H9 (cell line): ENCODE measurements around the gene CHST15. TPM values are rescaled to one million over a fixed set of nuclear protein-coding genes. Genes with fewer than 3 reads are reported as not detected.

Experiments
- DNase-seq: peaks from one replicate; pipeline ENCODE4 v3.0.0-alpha.2; 2017
- H2AFZ ChIP-seq: one replicate; pipeline ENCODE4 v1.6.1; 2013; ENCODE audit warnings: mild to moderate bottlenecking, low read length, control low read depth, moderate library complexity
- H2AK5ac ChIP-seq: 2 replicates; pipeline ENCODE4 v1.6.1; 2013; ENCODE audit warnings: low read length, control low read depth, mixed read lengths; ENCODE audit not compliant: insufficient read length
- H2BK120ac ChIP-seq: one replicate; pipeline ENCODE4 v1.6.1; 2013; ENCODE audit warnings: low read depth, mild to moderate bottlenecking, low read length, control low read depth, inconsistent platforms; ENCODE audit not compliant: poor library complexity, severe bottlenecking
- H2BK12ac ChIP-seq: 2 replicates; pipeline ENCODE4 v1.6.1; 2013; ENCODE audit warnings: low read length, control low read depth, mixed read lengths, low read depth; ENCODE audit not compliant: insufficient read length
- H2BK15ac ChIP-seq: 2 replicates; pipeline ENCODE4 v1.6.1; 2013; ENCODE audit warnings: low read depth, low read length, control low read depth
- H2BK20ac ChIP-seq: one replicate; pipeline ENCODE4 v1.6.1; 2013; ENCODE audit warnings: low read depth, mild to moderate bottlenecking, low read length, control low read depth, inconsistent platforms; ENCODE audit not compliant: poor library complexity, severe bottlenecking
- H2BK5ac ChIP-seq: 2 replicates; pipeline ENCODE4 v1.6.1; 2013; ENCODE audit warnings: low read length, control low read depth, mixed read lengths; ENCODE audit not compliant: insufficient read length
- H3K14ac ChIP-seq: 2 replicates; pipeline ENCODE4 v1.6.1; 2013; ENCODE audit warnings: low read length, control low read depth; ENCODE audit not compliant: insufficient read depth
- H3K18ac ChIP-seq: 2 replicates; pipeline ENCODE4 v1.6.1; 2013; ENCODE audit warnings: low read depth, mild to moderate bottlenecking, mixed read lengths, low read length, control low read depth; ENCODE audit not compliant: insufficient read length
- H3K23ac ChIP-seq: 2 replicates; pipeline ENCODE4 v1.6.1; 2013; ENCODE audit warnings: low read length, control low read depth, mixed read lengths, low read depth; ENCODE audit not compliant: insufficient read length
- H3K23me2 ChIP-seq: 2 replicates; pipeline ENCODE4 v1.6.1; 2013; ENCODE audit warnings: low read depth, mild to moderate bottlenecking, mixed read lengths, low read length, control low read depth; ENCODE audit not compliant: insufficient read length, poor library complexity, severe bottlenecking
- H3K27ac ChIP-seq: 2 replicates; pipeline ENCODE4 v1.5.1; 2013; ENCODE audit warnings: low read length, control low read depth, mixed read lengths, low read depth; ENCODE audit not compliant: insufficient read length
- H3K27me3 ChIP-seq: 2 replicates; pipeline ENCODE4 v1.6.1; 2013; ENCODE audit warnings: low read length, control low read depth, inconsistent platforms; ENCODE audit not compliant: insufficient read depth
- H3K4ac ChIP-seq: 2 replicates; pipeline ENCODE4 v1.6.1; 2013; ENCODE audit warnings: low read depth, mild to moderate bottlenecking, control low read depth, inconsistent platforms, low read length, moderate library complexity
- H3K4me1 ChIP-seq: 2 replicates; pipeline ENCODE4 v1.6.1; 2013; ENCODE audit warnings: low read length, control low read depth, inconsistent platforms; ENCODE audit not compliant: insufficient read depth
- H3K4me2 ChIP-seq: 2 replicates; pipeline ENCODE4 v1.6.1; 2013; ENCODE audit warnings: low read length, control low read depth, mixed read lengths; ENCODE audit not compliant: insufficient read length, insufficient read depth
- H3K56ac ChIP-seq: 2 replicates; pipeline ENCODE4 v1.6.1; 2013; ENCODE audit warnings: low read depth, mild to moderate bottlenecking, mixed read lengths, low read length, control low read depth; ENCODE audit not compliant: insufficient read length
- H3K79me1 ChIP-seq: 2 replicates; pipeline ENCODE4 v1.6.1; 2013; ENCODE audit warnings: low read depth, mild to moderate bottlenecking, moderate library complexity, low read length, control low read depth, inconsistent platforms; ENCODE audit not compliant: insufficient read depth, poor library complexity, severe bottlenecking
- H3K79me2 ChIP-seq: 2 replicates; pipeline ENCODE4 v1.6.1; 2013; ENCODE audit warnings: low read length, control low read depth, inconsistent platforms; ENCODE audit not compliant: insufficient read depth
- H3K9ac ChIP-seq: 2 replicates; pipeline ENCODE4 v1.6.1; 2013; ENCODE audit warnings: low read length, control low read depth, mixed read lengths; ENCODE audit not compliant: insufficient read length; ENCODE audit errors: extremely low read depth
- H3K9me3 ChIP-seq: one replicate; pipeline ENCODE4 v1.6.1; 2013; ENCODE audit warnings: low read depth, low read length, inconsistent platforms; ENCODE audit not compliant: control insufficient read depth
- H3T11ph ChIP-seq: one replicate; pipeline ENCODE4 v1.6.1; 2013; ENCODE audit warnings: mild to moderate bottlenecking, low read length, control low read depth, inconsistent platforms
- H4K20me1 ChIP-seq: one replicate; pipeline ENCODE4 v1.6.1; 2013; ENCODE audit not compliant: control insufficient read depth, insufficient read length, insufficient read depth
- H4K5ac ChIP-seq: 2 replicates; pipeline ENCODE4 v1.6.1; 2013; ENCODE audit warnings: low read depth, mild to moderate bottlenecking, mixed read lengths, low read length, control low read depth; ENCODE audit not compliant: insufficient read length
- H4K8ac ChIP-seq: replicated peaks from 2 replicates; pipeline ENCODE4 v1.6.1; 2013; ENCODE audit warnings: low read length, control low read depth, mixed read lengths, low read depth; ENCODE audit not compliant: insufficient read length
- H4K91ac ChIP-seq: 2 replicates; pipeline ENCODE4 v1.6.1; 2013; ENCODE audit warnings: low read depth, mild to moderate bottlenecking, moderate library complexity, mixed read lengths, low read length, control low read depth; ENCODE audit not compliant: insufficient read length
- H3K27ac Mint-ChIP-seq, 3 experiments: 2 replicates in 2 of 3; 3 replicates in 1 of 3; pipeline ENCODE4 v1.8.0; 2020 to 2021; ENCODE audit warnings: mixed read lengths in 3 of 3, mild to moderate bottlenecking in 1 of 3, moderate library complexity in 1 of 3
- H3K27me3 Mint-ChIP-seq: 2 replicates; pipeline ENCODE4 v1.8.0; 2021; ENCODE audit warnings: low read depth, mild to moderate bottlenecking, moderate library complexity, mixed read lengths
- H3K36me3 Mint-ChIP-seq, 3 experiments: 2 replicates in 2 of 3; 3 replicates in 1 of 3; pipeline ENCODE4 v1.8.0; 2020 to 2021; ENCODE audit warnings: low read depth in 3 of 3, mixed read lengths in 3 of 3; ENCODE audit not compliant: insufficient read depth in 1 of 3
- H3K4me1 Mint-ChIP-seq, 2 experiments: 2 replicates each; pipeline ENCODE4 v1.8.0; 2020; ENCODE audit warnings: mixed read lengths in 2 of 2
- H3K4me3 Mint-ChIP-seq, 2 experiments: 2 replicates in 1 of 2; 3 replicates in 1 of 2; pipeline ENCODE4 v1.8.0; 2020 to 2021; ENCODE audit warnings: mild to moderate bottlenecking in 2 of 2, mixed read lengths in 2 of 2, moderate library complexity in 1 of 2
- H3K9me3 Mint-ChIP-seq, 2 experiments: 2 replicates in 1 of 2; 3 replicates in 1 of 2; pipeline ENCODE4 v1.8.0; 2020; ENCODE audit warnings: mild to moderate bottlenecking in 2 of 2, mixed read lengths in 2 of 2, moderate library complexity in 1 of 2
- WGBS: extraction: QIAGEN DNeasy Blood & Tissue Kit; methylation state at CpG from one replicate; pipeline ENCODE4 v1.1.7; 2013; ENCODE audit warnings: missing lambda C conversion rate, low lambda C conversion rate, mixed read lengths; ENCODE audit not compliant: insufficient read length; ENCODE audit errors: extremely low coverage; 5-methylcytosine and 5-hydroxymethylcytosine counted together
- total RNA-seq: library from RNA; stranded (reverse); gene quantifications from 2 replicates; pipeline ENCODE4 v1.2.1, GENCODE V29; 2021
- TF ChIP-seq, protein P1 (sequence below): fragments of 200-600 bp; sonication (generic); conservative IDR thresholded peaks from 3 replicates; pipeline ENCODE4 v1.8.0; 2021; ENCODE audit warnings: antibody characterized with exemption, mild to moderate bottlenecking

The CHST15 gene
- total RNA-seq, 1 experiment from 2014 or later = 8.7 TPM

DNA sequence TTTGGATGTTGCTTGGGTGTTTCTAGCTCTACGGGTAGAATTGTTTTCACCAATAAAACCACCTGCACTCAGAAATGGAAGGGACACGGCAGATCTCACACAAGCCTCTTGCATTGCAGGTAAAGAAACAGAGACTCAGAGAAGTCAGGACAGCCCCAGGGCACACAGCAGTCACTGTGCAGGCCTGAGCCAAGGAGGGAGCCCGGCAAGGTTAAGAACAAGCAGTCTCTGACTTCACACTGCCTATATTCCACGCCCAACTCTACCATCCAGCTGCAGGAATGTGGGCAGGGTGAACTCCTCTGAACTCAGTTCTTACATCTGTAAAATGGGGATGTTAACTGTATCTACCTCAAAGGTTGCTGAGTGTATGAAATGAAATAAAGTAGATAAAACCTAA is 15.4 kb downstream of the CHST15 start:
- Histone ChIP-seq H3K23ac (no peak overlapping the region), H3K23me2 (no peaks in the 10 kb centered on the region), H4K5ac (no peak overlapping the region), H4K91ac (no peak overlapping the region), H3K56ac (no peak overlapping the region), H3K79me1 (no peaks in the 10 kb centered on the region), H2BK20ac (no peak overlapping the region), H3K27ac (no peak overlapping the region), H3K9me3 (no peaks in the 10 kb centered on the region), H2AK5ac (no peak overlapping the region), H3K27me3 (no peaks in the 10 kb centered on the region), H2BK5ac (no peak overlapping the region), H4K20me1 (no peaks in the 10 kb centered on the region), H3K4me1 (no peaks in the 10 kb centered on the region), H3K14ac (no peak overlapping the region), H2BK15ac (no peak overlapping the region), H3K18ac (no peak overlapping the region), H3K79me2 (no peaks in the 10 kb centered on the region), H3K9ac (no peak overlapping the region), H3K4me2 (no peak overlapping the region), H4K8ac (no peak overlapping the region), H3T11ph (no peak overlapping the region), H2BK120ac (no peak overlapping the region), H3K4ac (no peak overlapping the region), H2AFZ (no peak overlapping the region), H2BK12ac (no peak overlapping the region)
- no CpG with 5 or more reads among the region's 4 CpGs for WGBS
- Mint-ChIP-seq H3K27ac (no peak overlapping the region), H3K4me1 (peaks cover 20% of the 10 kb centered on the region in 2 experiments), H3K27me3 (0 out of 2 replicates have a peak, but pooled peaks cover 1% of the 10 kb centered on the region), H3K9me3 (no peaks in the 10 kb centered on the region; a peak in 1 of 5 replicates), H3K4me3 (no peak overlapping the region), H3K36me3 (peaks cover 2 to 14% (median 3%) of the 10 kb centered on the region in 3 experiments; a peak in 4 of 7 replicates)
- TF ChIP-seq, protein P1, sequence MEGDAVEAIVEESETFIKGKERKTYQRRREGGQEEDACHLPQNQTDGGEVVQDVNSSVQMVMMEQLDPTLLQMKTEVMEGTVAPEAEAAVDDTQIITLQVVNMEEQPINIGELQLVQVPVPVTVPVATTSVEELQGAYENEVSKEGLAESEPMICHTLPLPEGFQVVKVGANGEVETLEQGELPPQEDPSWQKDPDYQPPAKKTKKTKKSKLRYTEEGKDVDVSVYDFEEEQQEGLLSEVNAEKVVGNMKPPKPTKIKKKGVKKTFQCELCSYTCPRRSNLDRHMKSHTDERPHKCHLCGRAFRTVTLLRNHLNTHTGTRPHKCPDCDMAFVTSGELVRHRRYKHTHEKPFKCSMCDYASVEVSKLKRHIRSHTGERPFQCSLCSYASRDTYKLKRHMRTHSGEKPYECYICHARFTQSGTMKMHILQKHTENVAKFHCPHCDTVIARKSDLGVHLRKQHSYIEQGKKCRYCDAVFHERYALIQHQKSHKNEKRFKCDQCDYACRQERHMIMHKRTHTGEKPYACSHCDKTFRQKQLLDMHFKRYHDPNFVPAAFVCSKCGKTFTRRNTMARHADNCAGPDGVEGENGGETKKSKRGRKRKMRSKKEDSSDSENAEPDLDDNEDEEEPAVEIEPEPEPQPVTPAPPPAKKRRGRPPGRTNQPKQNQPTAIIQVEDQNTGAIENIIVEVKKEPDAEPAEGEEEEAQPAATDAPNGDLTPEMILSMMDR = no peak
- no peak for DNase-seq
